ENCODE data around the gene NPHP4. TPM values are rescaled to one million over a fixed set of nuclear protein-coding genes. Genes with fewer than 3 reads are reported as not detected.

The NPHP4 gene
- total RNA-seq (2014; rRNA removed; shearing (Covaris generic)) = 3.9 and 5.3 TPM in 2 replicates

GRCh38 chr1:5992026-5992813, at the start of gene NPHP4:
TSS of gene NPHP4 (minus strand) at chr1:5992425. CDS start at chr1:5986289, 6,136 bp downstream.
- peak; percentile 100 for DNase-seq (ENCODE audit: low read depth)

DNA sequence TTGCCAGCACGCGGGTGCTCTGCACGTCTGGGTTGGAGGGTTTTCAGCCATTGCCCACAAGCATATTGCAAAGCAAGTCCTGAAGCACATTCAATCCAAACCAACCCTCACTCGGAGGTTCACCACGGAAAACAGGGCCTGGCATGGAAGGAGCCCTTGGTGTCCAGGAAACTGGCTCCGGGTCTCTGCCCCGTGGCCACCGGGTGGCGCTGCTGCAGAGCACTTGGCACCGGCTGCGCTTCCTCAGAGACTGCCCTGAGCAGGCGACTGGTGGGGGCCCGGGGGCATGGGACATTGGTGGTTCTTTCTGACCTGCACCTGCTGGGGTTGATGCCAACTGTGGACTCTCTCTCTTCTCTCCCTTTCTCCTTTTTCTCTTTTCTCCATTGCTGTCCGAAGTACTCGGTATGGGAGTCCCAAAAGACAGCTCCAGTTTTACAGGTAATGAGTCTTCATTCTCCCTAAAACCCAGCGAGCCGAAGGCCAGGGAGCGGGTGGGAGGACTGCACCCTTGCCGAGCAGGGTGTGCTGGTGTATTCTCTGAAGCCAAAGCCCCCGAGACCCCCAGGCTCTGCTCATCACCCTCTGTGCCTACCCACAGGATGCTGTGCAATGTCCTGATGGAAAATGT, 49.3 kb upstream of the NPHP4 start:
- DNase-seq (ENCODE audit: low read depth) = peak; percentile 57

DNA sequence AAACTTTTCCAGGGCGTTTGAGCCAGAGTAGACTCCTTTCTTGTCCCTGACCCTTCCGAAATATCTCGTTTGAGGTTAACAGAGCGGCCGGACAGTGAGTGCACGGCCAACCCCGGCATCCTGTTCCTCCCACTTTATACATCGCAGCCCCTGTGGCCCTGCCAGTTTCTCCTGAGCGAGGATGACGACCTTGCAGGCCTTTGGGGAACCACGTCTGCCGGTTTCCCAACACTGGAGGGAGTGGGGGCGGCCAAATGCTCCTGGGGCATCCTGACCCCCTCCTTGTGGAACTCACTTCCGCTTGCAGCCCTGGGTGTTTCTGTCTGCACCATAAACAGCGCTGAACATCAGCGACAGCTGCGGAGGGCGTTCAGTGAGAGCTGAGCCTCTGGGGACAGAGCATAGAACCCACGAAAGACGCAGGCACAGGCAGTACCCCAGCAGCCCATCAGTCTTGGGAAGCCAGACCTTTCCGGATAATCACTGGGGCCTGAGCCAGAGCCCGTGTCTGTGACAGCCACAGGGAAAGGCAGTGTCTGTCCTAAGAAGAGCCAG, 48.7 kb upstream of the NPHP4 start:
- no peak for DNase-seq (ENCODE audit: low read depth)

DNA sequence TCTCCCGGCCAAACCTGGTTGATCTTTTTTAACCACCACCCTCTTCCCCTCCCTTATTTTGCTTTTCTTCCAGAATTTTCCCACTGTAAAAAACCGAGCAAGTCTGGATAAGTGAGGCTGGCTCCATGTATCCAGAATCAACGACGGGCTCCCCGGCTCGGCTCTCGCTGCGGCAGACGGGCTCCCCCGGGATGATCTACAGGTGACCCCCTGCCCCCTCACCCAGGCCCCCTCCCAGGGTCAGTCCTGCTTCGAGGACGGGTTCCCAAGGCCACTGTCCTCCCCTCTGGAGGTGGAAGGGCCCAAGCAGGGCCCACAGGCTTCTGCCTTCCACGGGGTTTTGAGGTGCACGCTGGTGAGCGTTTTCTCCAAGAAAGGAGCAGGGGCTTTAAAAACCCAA, 48.2 kb upstream of the NPHP4 start:
- DNase-seq (ENCODE audit: low read depth) = no peak

DNA sequence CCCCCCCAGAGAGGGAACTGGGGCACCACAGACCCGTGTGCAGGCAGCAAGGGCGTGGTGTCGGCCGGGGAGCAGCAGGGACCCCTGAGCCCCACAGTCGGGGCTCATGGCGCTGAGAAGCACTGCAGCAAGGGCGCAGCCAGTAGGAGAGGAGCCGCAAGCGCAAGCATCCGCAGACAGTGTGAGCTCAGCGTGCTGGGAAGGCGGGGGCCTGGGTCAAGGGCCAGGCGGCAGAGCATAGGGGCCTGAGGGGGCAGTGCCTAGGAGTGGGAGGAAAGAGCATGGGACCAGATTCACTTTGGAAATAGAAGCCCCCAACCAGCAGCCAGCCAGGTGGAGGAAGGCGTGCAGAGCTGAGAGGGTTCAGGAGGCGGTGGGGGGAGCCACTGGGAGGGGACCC, 46.8 kb upstream of the NPHP4 start:
- no peak for DNase-seq (ENCODE audit: low read depth)

DNA sequence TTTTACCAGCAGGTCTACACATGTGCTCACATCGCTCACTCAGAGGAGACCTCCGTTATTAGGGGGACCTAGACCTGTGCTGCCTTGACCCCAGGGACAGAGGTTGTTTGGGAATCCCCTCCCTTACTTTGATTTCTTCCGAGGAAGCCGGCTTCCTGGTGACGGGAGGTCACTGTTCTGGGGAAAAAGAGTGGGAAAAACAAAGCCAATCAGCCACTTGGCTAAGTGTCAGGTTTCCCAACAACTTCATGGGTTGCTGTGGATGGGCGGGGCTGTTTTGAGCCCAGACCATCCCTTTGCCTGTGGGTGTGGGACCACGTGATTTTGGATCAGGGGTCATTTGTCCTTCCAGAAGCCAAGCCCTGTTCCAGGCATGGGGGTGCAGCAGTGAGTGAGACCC, 46.4 kb upstream of the NPHP4 start:
- DNase-seq (ENCODE audit: low read depth) = no peak

DNA sequence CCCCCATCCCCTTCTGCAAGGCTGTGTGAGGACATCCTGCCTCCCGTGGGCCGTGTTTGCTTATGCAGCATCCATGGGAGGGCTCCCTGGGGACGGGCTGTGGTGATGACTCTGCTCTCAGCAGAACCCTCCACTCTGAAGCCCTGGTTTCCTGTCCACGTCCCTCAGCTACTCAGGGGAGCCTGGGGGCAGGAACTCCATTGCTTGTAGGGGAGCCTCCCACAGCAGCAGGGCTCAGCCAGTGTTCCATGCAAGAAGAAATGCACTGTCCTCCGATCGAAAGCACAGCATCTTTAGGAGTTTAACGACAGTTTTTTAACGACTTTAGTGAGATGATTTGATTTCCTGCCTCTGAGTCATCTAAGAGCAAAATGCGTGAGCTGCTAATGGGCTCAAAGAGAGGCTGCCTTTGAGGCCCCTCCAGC, 45.1 kb upstream of the NPHP4 start:
- peak; percentile 93 for DNase-seq (ENCODE audit: low read depth)

GRCh38 chr1:6035719-6036118, 43.5 kb upstream of the NPHP4 start:
- DNase-seq (ENCODE audit: low read depth) = no peak

- no peak for DNase-seq (ENCODE audit: low read depth)
Observed at GRCh38 chr1:6035303-6035702, 43.1 kb upstream of the NPHP4 start.

GRCh38 chr1:6034750-6035096, 42.5 kb upstream of the NPHP4 start:
- no peak for DNase-seq (ENCODE audit: low read depth)

DNA sequence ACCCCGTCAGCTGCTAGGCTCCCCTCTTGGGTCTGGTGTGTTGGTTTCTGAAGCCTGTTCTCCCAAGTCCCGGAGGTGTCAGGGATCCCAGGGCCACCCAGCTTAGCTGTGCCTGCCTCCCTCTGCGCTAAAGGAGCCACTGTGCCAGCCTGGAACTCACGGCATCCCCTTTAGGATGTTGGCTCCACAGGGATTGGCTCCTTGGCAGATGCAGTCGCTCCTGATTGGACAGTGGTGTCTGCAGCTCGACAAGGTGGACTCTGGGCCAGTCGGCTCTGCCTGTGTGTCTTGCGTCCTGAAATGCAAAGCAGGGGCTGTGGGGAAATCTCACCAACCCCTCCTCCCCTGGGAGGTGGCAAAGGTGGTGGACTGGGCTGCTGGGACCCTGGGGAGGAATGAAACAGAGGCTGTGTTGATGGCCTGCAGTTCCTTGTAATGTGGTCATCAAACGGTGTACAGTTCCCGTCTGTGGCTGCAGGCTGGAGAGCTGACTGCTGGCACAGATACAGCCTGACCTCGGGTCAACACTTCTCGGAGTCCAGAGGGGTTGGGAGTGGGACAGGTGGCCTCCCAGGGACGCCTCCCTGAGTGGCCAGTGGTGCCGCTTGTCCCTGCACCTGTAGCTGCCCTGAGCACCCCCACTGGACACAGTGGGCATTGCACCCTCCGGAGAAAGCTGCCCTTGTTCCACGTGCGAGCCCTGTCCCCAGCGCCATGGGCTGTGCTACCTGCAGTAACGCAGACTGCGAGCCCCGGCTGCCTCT, 41.9 kb upstream of the NPHP4 start:
- peak; percentile 52 for DNase-seq (ENCODE audit: low read depth)

GRCh38 chr1:6033124-6033523, 40.9 kb upstream of the NPHP4 start:
- DNase-seq (ENCODE audit: low read depth) = no peak

DNA sequence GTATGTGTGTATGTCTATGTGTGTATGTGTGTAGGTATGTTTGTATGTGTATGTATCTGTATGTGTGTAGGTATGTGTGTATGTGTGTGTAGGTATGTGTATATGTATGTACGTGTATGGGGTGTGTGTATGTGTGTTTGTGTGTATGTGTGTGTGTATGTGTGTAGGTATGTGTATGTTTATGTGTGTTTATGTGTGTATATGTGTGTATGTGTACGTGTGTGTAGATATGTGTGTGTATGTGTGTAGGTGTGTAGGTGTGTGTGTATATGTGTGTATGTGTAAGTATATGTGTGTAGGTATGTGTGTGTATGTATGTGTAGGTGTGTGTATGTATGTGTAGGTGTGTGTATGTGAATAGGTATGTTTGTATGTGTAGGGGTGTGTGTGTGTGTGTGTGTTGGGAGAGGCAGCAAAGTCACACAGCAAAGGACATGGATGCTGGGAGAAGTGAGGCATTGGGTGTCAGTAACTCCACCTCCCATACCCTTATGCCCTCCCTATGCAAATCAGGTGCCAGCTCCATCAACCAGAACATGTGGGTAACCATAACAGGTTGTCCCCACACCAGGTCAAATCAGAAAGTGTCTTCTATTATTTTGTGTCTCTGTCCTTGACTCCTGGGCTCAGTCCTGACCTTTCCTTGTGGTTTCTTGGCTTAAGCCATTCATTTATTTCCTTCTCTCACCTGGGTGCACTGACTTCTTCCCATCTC, 38.5 kb upstream of the NPHP4 start:
- DNase-seq (ENCODE audit: low read depth) = no peak

GRCh38 chr1:6030132-6030531, 37.9 kb upstream of the NPHP4 start:
- no peak for DNase-seq (ENCODE audit: low read depth)

DNA sequence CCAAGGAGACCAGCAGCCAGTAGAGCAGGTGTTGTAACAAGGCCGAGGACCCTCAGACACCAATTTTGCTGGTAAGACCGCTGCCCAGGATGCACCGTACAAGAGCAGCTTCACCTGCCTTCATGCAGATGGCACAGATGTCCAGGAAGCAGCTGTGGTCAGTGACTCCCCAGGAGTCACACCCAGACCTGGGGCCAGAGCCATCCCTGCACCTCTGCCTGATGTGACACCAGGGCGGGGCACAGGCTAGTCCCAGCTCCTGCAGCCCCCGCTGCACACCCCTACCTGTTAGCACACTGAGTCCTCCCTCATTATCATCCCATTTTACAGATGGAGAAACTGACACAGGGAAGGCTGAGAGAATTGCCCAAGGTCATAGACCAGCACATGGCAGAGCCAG, 37.1 kb upstream of the NPHP4 start:
- no peak for DNase-seq (ENCODE audit: low read depth)

DNA sequence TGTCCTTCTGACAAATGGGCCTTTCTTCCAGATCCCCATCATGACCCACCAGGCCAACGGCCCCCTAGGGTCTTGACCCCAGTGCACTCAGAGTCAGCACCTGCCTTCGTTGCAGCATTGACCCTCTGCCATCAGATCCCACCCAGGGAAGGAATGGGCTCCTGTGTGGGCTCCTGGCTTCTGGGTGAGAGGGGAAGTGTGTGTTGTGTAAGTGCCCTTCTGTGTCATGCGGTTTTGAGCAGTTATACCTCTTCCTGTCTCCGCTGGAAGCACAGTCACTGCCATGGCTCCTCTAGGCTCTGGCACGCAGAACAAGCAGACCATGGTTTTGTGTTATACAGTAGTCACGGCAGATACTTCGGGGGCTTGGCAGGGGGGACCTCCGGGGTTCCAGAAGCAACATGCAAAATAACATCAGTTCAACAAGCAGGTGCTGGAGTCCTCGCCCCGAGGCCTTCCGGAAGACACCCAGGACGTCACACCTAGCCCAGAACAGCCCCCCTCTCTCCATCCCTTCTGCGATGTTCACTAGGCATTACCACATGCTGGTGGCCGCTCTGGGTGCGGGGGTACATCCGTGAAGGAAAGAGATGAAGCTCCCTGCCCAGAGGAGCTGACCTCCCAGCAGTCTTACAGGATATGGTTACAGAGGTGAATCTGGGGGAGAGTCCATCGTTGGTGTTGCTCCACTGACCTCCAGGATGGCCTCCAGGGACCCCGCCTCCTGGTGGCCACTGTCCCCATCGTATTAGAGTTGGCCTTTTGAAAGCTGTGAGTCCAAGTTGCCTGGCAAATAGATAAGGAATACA, 36.0 kb upstream of the NPHP4 start:
- peak; percentile 89 for DNase-seq (ENCODE audit: low read depth)

GRCh38 chr1:6027591-6027990, 35.4 kb upstream of the NPHP4 start:
- DNase-seq (ENCODE audit: low read depth) = no peak

- DNase-seq (ENCODE audit: low read depth) = peak; percentile 76
Observed at GRCh38 chr1:6026095-6026809, 34.0 kb upstream of the NPHP4 start.

- peak; percentile 78 for DNase-seq (ENCODE audit: low read depth)
Observed at GRCh38 chr1:6025269-6026094, 33.3 kb upstream of the NPHP4 start.
